Osteocyte (in vitro differentiated cells): ENCODE results near the gene UXS1. TPM values are rescaled to one million over a fixed set of nuclear protein-coding genes. Genes with fewer than 3 reads are reported as not detected.

Experiments used
- DNase-seq: peaks from one replicate; pipeline ENCODE4 v3.0.0; 2021; ENCODE audit warnings: mixed read lengths; ENCODE audit not compliant: unreplicated experiment; ENCODE audit errors: extremely low spot score
- H3K27ac Mint-ChIP-seq: one replicate; pipeline ENCODE4 v1.8.0; 2021; ENCODE audit warnings: mild to moderate bottlenecking, mixed read lengths; ENCODE audit not compliant: unreplicated experiment
- H3K27me3 Mint-ChIP-seq: one replicate; pipeline ENCODE4 v1.8.0; 2021; ENCODE audit warnings: mixed read lengths; ENCODE audit not compliant: unreplicated experiment
- H3K36me3 Mint-ChIP-seq: one replicate; pipeline ENCODE4 v1.8.0; 2021; ENCODE audit warnings: mixed read lengths; ENCODE audit not compliant: unreplicated experiment
- H3K4me1 Mint-ChIP-seq: one replicate; pipeline ENCODE4 v1.8.0; 2021; ENCODE audit warnings: mixed read lengths; ENCODE audit not compliant: unreplicated experiment
- H3K4me3 Mint-ChIP-seq: one replicate; pipeline ENCODE4 v1.8.0; 2021; ENCODE audit warnings: mild to moderate bottlenecking, moderate library complexity, mixed read lengths; ENCODE audit not compliant: unreplicated experiment
- H3K9me3 Mint-ChIP-seq: one replicate; pipeline ENCODE4 v1.8.0; 2021; ENCODE audit warnings: mixed read lengths; ENCODE audit not compliant: unreplicated experiment
- total RNA-seq: library from RNA; stranded (reverse); gene quantifications from 2 replicates; pipeline ENCODE4 v1.2.1, GENCODE V29; 2021
- TF ChIP-seq, protein P1 (sequence below): fragments of 200-600 bp; sonication (generic); IDR thresholded peaks from 2 replicates; pipeline ENCODE4 v1.5.0; 2021; ENCODE audit warnings: antibody characterized with exemption, mild to moderate bottlenecking, moderate library complexity

The UXS1 gene
- total RNA-seq, 1 donor from 2014 or later = 23.2 TPM

DNA sequence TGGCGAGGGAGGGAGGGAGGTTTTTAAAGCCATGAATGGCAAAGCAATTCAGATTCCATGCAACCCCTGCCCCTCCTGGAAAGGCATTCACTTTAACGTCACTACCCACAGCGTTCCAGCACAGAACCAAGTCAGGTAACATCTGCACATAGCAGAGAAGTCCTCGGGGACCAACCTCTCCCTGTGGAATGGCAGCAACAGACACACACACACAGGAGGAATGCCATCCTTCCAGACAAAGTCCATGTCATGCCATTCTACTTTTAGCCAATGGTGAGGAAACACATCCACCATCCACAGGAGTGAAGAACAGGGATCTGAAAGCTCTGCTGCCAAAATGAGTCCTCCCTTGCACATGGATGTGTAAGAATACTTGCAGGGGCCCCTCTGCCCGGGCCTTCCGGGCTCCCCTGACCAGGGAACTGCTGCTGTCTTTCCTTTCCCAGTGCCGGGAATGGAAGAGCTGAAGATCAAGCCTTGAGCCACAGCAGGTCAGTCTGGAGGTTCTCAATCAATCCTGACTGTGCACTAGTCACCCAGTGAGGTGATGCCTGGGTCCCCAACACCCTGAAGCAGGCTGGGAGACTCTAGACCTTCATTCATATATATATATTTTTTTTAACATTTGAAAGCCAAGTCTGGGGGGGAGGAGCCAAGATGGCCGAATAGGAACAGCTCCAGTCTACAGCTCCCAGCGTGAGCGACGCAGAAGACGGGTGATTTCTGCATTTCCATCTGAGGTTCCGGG is 63.7 kb downstream of the UXS1 start:
- DNase-seq = no peak
- no peak overlapping the region for H3K27ac Mint-ChIP-seq
- H3K36me3 Mint-ChIP-seq = peaks cover 4% of the 10 kb centered on the region
- H3K27me3 Mint-ChIP-seq = no peaks in the 10 kb centered on the region
- no peaks in the 10 kb centered on the region for H3K4me1 Mint-ChIP-seq
- H3K4me3 Mint-ChIP-seq = peak overlapping the region; percentile 38
- no peaks in the 10 kb centered on the region for H3K9me3 Mint-ChIP-seq
- TF ChIP-seq, protein P1, sequence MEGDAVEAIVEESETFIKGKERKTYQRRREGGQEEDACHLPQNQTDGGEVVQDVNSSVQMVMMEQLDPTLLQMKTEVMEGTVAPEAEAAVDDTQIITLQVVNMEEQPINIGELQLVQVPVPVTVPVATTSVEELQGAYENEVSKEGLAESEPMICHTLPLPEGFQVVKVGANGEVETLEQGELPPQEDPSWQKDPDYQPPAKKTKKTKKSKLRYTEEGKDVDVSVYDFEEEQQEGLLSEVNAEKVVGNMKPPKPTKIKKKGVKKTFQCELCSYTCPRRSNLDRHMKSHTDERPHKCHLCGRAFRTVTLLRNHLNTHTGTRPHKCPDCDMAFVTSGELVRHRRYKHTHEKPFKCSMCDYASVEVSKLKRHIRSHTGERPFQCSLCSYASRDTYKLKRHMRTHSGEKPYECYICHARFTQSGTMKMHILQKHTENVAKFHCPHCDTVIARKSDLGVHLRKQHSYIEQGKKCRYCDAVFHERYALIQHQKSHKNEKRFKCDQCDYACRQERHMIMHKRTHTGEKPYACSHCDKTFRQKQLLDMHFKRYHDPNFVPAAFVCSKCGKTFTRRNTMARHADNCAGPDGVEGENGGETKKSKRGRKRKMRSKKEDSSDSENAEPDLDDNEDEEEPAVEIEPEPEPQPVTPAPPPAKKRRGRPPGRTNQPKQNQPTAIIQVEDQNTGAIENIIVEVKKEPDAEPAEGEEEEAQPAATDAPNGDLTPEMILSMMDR = no peak

DNA sequence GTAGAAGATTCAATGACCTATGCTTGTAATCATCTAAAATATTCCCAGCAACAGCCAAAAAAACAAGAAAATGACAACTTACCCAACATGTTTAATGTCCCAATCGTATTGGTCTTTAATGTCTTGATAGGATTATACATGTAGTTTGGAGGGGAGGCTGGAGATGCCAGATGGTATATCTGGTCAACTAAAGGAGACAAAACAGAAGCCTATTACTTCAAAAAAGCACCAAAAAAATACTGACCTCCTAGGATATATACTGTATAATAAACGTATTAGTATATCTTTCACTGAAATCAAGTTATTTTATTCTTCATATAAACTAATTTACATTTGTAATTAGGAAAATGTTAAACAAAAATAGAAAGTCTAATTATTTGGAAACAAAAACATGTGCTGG is 64.5 kb downstream of the UXS1 start:
- no peaks in the 10 kb centered on the region for H3K27me3 Mint-ChIP-seq
- no peaks in the 10 kb centered on the region for H3K9me3 Mint-ChIP-seq
- DNase-seq = no peak
- TF ChIP-seq, protein P1 = no peak
- peaks cover 4% of the 10 kb centered on the region for H3K36me3 Mint-ChIP-seq
- no peak overlapping the region for H3K4me3 Mint-ChIP-seq
- no peaks in the 10 kb centered on the region for H3K4me1 Mint-ChIP-seq
- H3K27ac Mint-ChIP-seq = no peak overlapping the region

DNA sequence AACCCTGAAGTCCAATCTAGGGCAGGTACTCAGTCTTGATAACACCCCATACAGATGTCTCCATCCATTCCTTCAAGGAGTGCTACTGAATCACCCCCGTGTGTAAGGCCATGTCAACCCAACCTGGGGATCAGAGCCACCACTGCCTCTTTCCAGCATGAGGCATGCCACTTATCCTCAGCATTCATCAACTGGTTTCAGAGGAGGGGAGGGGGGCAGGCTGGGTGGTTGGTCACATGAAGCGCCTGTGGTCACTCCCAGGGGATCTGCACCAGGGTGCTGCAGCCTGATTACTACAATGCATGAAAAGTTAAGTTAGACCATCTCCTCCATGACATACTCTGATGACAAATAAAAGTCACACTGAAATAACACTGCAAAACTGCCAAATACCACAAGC is 65.0 kb downstream of the UXS1 start:
- TF ChIP-seq, protein P1 = no peak
- H3K36me3 Mint-ChIP-seq = peaks cover 4% of the 10 kb centered on the region
- H3K27ac Mint-ChIP-seq = no peak overlapping the region
- no peak overlapping the region for H3K4me3 Mint-ChIP-seq
- no peaks in the 10 kb centered on the region for H3K4me1 Mint-ChIP-seq
- H3K9me3 Mint-ChIP-seq = no peaks in the 10 kb centered on the region
- no peak for DNase-seq
- H3K27me3 Mint-ChIP-seq = no peaks in the 10 kb centered on the region

DNA sequence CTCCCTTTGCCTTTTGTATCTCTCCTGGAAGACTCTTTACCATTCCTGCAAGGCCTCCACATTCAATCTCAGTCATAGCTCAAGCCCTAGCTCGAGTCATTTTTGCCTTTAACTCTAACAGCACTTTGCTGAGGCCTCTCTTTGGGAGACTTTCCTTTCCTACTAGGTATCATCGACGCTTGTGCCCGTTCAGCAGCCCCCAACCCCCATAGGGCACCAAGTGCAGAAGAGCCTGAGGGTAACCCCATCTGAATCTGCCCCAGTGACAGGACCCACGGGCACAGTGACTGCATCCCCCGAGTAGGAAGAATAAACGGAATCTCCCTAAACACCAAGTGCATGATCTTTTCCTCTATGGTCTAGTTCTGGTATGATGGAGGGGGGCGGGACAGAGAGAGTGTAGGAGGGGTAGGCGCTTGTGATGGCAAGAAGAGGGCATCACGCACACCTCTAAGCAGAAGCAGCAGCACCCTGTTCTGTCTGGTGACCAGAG is 66.3 kb downstream of the UXS1 start:
- Mint-ChIP-seq H3K27ac (no peak overlapping the region), H3K27me3 (no peaks in the 10 kb centered on the region), H3K36me3 (peaks cover 4% of the 10 kb centered on the region), H3K4me1 (no peaks in the 10 kb centered on the region), H3K9me3 (no peaks in the 10 kb centered on the region), H3K4me3 (no peak overlapping the region)
- DNase-seq = no peak
- TF ChIP-seq, protein P1 = no peak

DNA sequence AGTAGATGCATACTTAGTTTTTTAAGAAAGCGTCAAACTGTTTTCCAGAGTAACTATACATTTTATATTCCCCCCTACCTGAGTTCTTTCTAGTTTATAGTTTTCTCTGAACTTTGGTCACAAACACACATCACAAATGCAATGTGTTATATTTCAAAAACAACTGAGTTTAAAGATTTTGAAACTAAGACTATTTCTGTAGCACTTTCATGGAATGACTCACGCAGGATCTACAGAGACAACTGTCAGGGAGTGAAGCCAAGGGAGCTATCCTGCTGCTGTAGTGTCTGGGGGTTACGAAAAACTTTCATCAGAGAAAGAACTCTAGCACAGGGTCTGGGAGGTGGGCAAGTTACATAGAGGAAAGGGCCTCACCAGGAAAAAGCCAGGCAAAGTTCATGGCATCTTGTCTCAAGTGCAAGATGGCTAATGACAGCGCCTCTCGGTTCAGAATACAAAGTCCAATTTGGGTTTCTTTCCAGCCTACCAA is 66.8 kb downstream of the UXS1 start:
- no peak overlapping the region for H3K27ac Mint-ChIP-seq
- no peak for DNase-seq
- TF ChIP-seq, protein P1 = no peak
- H3K36me3 Mint-ChIP-seq = peaks cover 4% of the 10 kb centered on the region
- H3K4me1 Mint-ChIP-seq = no peaks in the 10 kb centered on the region
- H3K4me3 Mint-ChIP-seq = no peak overlapping the region
- H3K27me3 Mint-ChIP-seq = no peaks in the 10 kb centered on the region
- no peaks in the 10 kb centered on the region for H3K9me3 Mint-ChIP-seq
